IPS-NIHi7 (cell line): Measurements from ENCODE around the gene TRIO.
"Not testable (repeated sequence)": the region's sequence is repeated elsewhere in the genome, so short reads cannot be mapped to it uniquely, and the experiment has no call there.

Source experiments
- DNase-seq: peaks from one replicate; pipeline ENCODE4 v3.0.0; 2012; ENCODE audit warnings: mixed read lengths; ENCODE audit errors: extremely low spot score

Gene TRIO

DNA sequence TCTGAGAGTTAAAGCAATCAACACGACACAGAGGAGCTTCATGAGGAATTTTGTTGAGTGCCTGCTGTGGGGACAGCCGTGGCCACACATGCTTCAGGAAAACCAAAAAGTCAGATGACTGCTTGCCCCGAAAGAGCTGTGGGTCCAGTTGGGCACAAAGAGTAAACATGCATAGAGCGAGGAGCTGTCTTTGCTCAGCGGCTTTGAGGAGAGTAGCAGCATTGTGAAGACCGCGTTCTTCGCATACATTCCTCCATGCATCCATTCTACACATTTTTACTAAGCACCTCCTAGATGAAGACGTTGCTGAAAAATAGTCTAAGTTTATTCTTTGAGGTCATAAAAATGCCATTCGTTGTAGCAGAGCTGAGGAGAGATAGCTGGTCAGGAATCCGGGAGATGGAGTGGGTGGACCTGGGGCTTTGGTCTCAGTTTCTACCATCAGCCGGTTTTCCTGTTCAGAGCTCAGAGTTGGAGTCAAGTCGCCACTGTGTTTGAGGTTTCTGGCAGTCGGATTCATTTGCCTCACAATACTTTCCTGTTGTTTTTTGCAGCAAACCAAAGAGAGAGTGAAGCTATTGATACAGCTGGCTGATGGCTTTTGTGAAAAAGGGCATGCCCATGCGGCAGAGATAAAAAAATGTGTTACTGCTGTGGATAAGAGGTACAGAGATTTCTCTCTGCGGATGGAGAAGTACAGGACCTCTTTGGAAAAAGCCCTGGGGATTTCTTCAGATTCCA lies 243.9 kb downstream of the TRIO start:
- DNase-seq: no peak

DNA sequence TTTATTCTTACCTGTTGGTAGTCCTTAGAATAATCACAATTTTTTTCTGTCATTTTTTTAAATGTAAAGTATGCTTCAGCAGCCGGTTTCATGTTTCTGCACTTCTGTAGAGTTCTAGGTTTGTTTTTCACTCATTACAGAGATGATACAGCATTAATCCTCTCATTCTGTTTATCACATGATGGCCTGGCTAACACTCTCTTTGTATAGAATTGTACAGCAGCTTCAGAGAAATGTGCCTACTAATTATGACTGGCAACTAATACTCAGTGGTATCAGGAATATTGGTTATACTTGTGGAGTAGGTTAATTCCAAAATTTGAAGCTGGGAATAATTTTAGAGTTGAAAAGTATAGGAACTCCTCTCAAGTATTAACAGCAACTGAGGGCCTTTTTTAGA lies 245.6 kb downstream of the TRIO start:
- DNase-seq: no peak

DNA sequence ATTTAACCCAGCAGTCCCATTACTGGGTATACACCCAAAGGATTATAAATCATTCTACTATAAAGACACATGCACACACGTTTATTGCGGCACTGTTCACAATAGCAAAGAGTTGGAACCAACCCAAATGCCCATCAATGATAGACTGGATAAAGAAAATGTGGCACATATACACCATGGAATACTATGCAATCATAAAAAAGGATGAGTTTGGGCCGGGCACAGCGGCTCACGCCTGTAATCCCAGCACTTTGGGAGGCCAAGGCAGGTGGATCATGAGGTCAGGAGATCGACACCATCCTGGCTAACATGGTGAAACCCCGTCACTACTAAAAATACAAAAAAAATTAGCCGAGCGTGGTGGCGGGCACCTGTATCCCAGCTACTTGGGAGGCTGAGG lies 249.4 kb downstream of the TRIO start:
- not testable (repeated sequence) for DNase-seq

DNA sequence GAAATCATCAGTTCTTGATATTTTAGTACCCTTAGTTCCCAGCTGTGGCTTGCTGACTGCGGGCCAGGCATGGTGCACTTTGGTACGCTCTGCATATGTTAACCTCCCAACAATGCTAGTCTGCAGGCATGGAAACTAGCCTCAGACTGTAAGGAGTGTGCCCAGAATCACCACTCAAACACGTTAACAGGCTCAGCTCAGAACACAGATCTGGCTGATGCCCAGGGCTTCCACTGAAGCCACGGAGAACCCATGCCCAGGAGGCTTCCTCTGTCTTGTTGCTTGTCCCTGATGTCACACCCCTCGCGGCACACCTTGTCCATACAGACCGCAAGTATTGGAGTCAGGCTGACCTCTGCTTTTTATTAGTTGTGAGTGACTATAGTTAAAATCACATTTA lies 251.2 kb downstream of the TRIO start:
- no peak for DNase-seq

DNA sequence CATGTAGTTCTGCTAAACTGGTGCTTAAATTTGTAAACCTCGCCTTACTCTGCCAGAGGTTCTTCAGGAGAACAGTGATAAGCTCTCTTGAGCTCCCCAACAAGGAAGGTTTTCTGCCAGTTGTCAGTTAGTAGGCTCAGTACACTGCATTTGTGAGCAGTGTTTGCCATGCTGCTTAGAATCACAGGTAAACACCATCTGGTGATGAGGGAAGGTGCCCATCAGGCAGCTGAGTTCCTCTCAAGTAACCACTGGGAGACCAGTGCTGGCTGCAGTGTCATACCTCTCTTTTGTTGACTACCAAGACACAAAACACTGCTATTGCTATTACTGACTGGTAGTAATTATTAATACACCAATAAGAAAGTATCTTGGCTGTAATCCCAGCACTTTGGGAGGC lies 252.3 kb downstream of the TRIO start:
- no peak for DNase-seq

DNA sequence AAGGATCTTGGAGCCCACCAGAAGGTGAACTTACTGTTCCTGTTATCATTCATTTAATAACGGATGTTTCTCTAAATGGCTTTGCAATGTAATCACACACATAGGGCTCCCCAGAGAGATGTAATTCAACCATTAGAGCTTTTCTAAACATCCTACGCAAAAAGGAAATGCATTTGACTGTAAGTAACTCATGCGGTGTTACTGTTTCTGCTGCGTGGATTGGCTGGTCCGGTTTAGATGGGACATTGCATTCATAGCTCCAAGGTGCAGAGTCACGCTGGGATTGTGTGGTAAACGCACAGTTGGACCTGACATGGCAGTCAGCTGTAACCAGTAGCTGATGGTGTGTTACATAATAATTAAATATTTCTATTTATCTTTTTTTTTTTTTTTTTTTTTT lies 252.9 kb downstream of the TRIO start:
- DNase-seq: no peak

DNA sequence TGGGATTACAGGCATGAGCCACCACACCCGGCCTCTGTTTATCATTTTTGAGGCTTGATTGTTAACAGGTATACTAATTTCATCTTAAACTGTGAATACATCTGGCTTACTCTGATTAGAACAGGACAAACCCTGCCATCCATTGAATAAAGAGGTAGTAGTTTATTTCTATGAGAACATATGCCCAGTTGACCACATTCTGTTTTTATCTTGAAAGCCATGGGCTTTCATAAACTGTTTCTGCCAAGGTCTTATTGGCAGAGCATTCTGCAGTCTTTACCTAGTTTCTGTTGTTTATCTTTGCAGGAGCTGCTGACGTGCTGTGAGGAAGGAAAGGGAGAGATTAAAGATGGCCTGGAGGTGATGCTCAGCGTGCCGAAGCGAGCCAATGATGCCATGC lies 253.6 kb downstream of the TRIO start:
- no peak for DNase-seq

DNA sequence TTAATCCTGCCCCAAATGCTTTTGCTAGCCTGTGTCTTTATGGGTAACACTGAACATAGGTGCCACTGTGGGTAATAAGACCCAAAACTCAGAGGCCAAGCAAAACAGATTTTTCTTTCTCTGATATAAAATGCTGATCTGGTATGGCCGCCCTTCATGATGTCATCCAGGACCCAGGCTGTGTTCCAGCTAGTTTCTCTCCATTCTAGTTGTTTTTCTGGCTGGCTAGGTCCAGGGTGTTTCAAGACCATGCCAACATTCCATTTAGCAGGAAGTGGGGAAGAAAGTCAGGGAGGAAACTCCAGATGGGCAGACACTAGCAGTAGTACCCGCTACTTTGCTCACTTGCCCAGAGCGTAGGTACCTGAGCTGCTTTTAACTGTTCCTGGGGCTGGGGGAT lies 254.6 kb downstream of the TRIO start:
- no peak for DNase-seq

DNA sequence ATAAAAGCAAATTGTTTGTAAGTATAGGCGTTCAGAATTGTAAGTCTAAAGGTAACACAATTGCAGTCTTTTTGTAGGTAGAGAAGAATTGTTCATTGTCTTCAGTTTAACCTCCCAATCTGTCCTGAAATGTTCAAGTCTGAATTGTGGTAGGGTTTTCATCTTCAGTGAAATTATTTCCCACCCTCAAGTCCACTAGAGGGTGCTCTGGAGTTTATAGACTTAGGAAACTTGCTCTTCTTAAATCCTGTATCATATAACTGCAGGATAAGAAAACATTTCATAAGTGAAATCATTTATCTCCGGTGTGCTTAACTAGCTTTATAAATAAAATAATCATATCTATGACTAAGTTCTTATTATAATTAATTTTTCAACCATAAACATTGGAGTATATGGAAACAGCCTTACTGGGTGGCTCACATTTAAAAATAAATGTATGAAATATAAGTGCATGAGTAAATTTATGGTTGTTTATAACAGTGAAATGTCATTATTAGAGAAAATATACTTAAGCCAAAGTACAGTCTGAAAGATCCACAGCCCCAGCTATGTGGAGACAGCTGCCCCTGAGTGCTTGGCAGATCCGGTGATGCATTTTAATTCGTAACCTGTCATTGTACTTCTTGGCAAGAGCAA lies 256.0 kb downstream of the TRIO start:
- DNase-seq: peak; percentile 33

DNA sequence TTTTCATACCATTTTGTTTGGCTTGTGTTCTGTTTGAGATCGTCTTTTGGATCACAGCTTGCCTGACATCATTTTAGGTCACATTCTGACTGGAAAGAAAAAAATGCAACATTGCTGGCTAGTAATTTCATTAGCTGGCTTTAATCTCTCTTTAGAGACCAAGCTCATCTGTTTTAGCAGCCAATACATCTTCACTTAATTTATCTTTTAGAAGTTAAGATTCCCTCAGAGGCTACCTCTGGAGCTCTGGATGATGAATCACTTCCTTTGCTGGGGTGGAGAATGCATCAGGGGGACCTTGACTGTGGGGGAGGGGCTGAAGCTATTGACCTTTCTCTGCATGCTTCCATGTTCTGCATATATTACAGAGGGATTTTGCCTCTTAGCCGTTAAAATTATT lies 256.9 kb downstream of the TRIO start:
- DNase-seq: peak; percentile 37

DNA sequence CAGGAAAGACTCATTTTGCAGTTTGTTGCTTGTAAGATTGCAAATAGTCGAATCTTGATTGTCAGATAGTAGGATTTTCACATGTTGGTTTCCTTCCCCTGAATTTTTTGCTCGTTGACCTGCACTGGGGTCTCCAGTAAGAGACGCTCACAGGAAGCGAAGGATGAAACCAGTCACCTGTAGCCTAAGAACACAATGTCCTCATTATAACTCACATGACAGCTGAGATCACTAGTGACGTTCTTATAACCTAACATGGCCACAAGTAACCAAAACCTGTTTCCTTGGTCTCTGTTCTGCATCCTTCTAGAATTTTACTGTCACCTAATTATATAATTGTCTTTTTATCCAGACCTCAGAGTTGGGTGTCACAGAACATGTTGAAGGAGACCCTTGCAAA lies 257.5 kb downstream of the TRIO start:
- no peak for DNase-seq

DNA sequence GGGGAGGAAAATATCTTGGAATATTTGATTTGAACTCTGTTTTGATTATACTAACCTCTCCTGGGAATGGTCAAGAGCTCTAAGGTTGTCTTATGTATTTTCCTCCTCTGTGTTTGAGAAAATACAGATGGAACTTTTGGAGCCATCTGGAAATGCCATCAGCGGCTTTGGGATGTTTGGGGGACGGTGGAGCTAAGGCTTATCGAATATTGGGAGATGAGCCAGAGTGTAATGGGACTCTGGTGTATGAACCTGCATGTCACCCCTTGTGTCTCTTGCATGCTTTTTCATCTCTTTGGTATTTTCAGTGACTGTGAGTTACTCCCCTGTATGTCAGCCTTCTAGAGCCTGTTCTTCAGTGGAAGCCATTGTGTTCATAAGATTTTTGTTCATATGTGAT lies 258.5 kb downstream of the TRIO start:
- DNase-seq: no peak

DNA sequence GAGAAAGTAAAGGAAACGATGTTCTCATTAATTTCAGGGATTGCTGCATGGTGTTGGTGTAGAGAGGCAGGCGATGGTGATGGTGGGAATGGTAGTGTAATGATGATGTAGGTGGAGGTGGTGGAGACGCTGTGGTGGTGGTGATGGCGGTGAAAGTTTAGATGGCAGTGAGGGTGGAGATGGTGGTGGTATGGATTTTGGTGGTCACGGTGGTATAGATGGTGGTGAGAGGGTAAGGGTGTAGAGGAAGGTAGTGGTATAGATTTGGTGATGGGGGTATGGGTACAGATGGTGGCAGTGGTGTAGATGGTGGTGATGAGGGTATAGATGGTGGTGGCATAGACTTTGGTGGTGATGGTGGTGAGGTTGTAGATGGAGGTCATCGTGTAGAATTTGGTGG lies 259.3 kb downstream of the TRIO start:
- no peak for DNase-seq

DNA sequence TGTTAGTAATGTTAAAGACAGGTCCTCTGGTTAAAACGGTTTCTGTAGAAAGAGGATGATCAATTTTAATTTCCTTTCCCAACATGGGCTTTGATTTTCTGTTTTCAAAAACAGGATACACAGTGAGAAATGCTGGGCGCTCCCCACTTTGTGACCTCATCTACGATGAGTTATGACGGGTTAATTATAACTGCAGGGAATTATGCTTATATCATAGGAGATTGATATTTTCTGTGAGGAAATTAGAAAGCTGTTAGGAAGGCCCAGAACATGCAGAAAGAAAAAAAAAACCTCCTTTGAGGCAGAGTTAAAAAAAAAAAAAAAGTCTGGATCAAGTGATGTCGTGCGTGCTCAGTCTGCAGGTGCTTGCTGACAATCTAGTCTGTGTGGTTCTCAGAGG lies 261.6 kb downstream of the TRIO start:
- no peak for DNase-seq

DNA sequence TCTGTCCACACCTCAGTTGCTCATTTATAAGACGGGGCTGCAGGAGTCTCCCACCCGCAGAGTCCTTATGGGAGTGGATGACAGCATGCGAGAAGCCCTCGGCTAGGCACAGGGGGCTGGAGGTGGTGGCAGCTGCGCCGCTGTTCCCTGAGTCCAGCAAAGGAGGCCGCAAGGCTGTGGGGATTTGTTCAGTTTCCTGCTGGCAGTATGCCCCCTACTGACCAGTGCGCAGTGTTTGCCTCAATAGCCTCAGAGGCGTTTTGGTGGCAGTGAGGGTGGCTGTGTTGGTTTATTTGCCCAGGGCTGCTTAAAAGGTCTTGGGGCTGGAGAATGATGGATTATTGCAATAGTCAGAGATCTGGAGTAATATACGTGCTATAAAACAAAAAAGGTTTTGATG lies 262.1 kb downstream of the TRIO start:
- peak; percentile 53 for DNase-seq

DNA sequence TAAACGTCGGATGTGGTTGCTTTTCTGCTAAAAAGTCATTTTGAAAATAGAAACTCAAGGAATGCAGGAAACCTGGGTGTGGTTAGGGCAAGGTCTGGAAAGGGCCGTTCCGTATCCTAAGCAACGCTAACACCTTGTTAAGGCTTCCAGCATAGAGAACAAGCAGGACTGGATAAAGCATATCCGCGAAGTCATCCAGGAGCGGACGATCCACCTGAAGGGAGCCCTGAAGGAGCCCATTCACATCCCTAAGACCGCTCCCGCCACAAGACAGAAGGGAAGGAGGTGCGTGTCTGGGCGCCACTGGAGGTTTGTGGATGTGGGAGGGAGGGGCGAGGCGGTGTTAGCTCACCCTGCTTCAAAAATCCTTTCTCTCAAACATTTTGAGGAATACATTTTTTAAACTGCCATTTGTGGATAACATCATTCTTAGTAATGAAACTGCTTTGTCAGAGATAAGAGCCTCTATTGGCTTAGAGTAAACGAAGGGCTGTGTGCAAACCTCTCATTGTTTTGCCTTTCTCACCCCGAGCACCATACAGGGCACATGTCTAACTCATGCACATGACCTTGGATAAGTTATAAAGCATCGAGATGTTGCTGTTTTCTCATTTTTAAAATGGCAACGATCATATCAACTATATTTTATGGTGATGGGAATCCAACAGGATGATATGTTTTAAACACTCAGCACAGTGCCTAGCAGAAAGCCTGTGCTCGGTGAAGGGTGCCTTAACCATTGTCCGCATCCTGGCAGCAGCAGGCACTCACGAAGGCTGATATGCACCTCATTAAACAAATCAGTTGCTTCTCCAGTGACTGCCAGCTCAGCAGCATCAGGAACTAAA lies 262.8 kb downstream of the TRIO start:
- DNase-seq: no peak

DNA sequence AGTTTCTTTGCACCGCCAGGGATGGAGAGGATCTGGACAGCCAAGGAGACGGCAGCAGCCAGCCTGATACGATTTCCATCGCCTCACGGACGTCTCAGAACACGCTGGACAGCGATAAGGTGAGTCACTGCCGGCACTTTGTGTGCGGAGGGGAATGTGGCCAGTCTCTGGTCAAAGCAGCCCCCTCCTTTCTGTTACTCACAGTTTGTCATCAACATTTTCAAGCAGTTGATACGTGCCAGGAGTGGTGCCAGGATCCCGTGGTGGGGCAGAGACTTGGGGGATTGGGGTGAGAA lies 263.4 kb downstream of the TRIO start:
- no peak for DNase-seq

DNA sequence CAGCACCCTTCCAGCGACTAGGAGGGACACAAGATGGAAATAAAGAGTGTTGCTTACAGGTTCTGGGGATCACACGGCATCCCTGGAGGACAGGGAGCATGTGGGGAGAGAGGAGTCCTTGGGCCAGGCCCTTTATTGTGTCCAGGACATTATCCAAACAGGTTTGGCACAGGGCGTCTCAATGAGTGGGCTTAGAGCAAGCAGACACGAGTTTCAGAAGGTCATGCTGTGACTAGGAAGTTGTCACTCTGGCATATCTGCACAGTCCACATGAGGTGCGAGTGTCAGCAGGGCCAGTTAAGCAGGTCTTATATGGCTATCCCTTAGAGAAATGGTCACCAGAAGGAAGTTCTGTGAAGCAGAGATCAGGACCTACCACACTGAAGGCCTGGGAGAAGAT lies 263.9 kb downstream of the TRIO start:
- no peak for DNase-seq

DNA sequence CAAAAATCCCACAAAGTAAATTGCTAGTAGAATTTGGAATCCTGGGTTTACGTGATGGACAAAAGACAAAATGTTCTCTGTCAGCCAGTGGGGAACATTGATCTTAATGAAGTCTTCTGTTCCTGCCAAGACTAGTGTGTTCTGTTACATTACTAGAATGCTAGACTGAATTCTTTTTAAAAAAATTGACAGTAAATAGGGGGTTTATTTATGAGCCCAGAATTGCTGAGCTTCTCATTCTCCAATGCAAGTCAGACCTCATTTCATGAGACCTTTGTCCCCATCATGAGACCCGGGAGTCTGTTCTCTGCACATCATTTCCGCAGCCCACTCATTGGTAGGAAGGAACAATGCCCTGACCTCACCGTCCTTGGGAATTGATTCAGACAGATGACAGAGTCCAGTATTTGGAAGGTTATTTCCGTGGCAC lies 264.6 kb downstream of the TRIO start:
- DNase-seq: no peak

DNA sequence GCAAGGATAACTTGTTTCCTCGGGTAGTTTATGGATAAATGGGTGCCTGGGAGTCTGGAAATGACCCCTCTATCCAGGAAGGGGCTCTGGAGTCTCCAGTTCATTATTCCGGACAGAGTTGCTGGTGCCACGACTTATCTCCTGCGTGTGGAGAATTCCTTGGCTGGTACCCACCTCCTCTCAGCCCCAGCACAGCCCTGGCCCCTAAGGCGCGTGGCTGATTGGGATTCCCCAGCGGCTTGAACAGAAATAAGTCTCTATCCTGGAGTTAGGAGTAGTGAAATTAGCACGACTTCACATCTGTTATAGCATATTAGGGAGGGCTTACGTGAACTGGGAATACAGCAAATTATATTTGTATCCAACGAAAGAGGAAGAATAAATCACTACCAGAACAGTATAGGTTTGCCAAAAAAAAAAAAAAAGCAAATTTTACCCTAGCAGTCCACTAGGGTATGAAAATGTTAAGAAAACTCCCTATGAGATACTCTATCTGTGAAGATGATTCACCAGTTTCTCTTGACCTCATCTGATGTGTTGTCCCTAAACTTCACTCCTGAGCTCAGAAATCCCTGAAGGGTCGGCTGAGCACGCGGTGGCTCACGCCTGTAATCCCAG lies 265.9 kb downstream of the TRIO start:
- DNase-seq: no peak

DNA sequence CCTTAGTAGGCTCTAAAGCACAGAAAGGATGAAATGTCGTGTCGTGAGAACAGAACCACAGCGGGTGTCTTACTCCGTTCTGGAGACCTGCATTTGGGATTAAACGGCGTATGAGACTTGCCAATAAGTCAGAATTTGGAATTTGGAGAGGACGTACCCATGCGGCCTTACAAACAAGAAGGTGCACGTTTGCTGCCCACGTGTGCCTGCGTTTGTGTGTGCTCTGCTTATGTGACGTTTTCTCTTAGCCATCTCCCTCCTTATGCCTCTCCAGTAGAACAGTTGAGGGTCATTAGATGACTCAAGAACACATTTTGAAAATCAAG lies 266.9 kb downstream of the TRIO start:
- no peak for DNase-seq

DNA sequence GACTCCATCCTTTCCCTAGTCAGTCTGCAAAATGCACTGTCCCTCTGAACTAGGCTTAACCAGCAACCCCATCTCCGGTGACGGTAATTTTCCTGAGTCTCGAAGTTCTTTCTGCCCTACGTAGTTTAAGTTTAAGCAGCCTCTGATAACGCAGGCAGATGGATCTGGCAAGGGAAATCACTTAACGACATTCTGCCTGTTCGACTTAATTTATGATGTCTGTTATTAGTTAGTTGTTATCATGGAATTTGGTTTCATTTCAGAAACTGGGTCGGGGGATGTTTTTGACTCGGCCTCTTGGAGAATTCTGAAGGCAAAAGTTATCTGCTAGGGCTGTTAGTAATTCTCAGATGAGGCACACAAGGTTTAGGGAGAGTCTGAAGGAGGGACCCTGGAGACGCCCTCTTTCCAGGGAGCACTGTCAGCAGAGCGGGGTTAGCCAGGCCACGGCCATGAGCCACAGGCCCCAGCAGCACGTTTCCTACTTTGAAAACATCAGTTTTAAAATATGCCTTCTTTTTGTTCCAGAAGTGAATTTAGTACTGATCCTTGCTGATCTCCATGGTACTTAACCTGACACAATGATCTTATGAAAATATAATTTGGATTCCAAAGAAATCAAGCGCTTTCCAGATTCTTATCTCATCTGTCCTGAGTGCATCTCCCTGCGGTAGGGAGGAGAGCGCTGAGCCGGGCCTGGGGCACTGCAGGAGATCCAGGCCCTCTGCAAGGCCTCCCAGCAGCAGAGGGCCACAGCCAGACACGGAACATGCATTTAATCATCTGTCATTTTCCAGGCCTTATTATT lies 267.5 kb downstream of the TRIO start:
- DNase-seq: no peak
